HUES64 (cell line): ENCODE measurements around the gene NXPH4.

Source experiments
- H3K27ac ChIP-seq: 2 replicates; pipeline ENCODE4 v1.7.0; 2013; ENCODE audit warnings: low read depth, low read length, inconsistent platforms
- H3K27me3 ChIP-seq: 2 replicates; pipeline ENCODE4 v1.6.1; 2013; ENCODE audit warnings: mild to moderate bottlenecking, low read length; ENCODE audit not compliant: insufficient read depth
- H3K36me3 ChIP-seq: 2 replicates; pipeline ENCODE4 v1.6.1; 2013; ENCODE audit warnings: mild to moderate bottlenecking, low read length; ENCODE audit not compliant: insufficient read depth
- H3K4me1 ChIP-seq: 2 replicates; pipeline ENCODE4 v1.6.1; 2013; ENCODE audit warnings: mild to moderate bottlenecking, low read length, moderate library complexity; ENCODE audit not compliant: insufficient read depth
- H3K4me3 ChIP-seq: 2 replicates; pipeline ENCODE4 v1.5.1; 2013; ENCODE audit warnings: mild to moderate bottlenecking, low read length, moderate library complexity
- H3K9ac ChIP-seq: 2 replicates; pipeline ENCODE4 v1.6.1; 2013; ENCODE audit warnings: mild to moderate bottlenecking, low read depth, low read length
- H3K9me3 ChIP-seq: 2 replicates; pipeline ENCODE4 v1.6.1; 2013; ENCODE audit warnings: low read depth, low read length; ENCODE audit not compliant: insufficient read depth
- WGBS: fragments of 150-250, 120-280 bp; methylation state at CpG from one replicate; pipeline ENCODE4 v1.1.7; 2013; ENCODE audit warnings: missing lambda C conversion rate; 5-methylcytosine and 5-hydroxymethylcytosine counted together

The NXPH4 gene

DNA sequence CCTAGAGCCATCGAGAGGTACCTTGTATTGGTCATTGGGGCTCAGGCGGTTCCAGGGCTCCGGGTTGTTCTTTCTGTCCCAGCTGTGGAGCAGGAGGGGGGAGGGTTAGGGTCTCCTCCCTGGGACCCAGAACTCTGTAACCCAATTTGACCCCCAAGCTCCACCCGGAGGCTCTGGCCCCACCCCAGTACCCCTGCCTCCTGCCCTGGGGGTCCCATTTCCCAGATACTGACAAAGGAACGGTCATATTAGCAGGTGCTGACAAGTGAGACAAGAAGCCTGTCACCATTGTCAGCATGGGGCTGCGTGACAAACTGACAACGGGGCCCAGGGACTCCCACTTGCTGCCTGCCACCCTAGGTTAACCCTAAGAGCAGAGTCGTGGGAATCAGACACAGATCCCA lies 19.1 kb downstream of the NXPH4 start:
- Histone ChIP-seq H3K4me1 (peaks cover 12% of the 10 kb centered on the region), H3K9ac (no peak overlapping the region), H3K9me3 (no peaks in the 10 kb centered on the region), H3K27me3 (peaks cover 60% of the 10 kb centered on the region), H3K27ac (no peak overlapping the region), H3K36me3 (peaks cover 39% of the 10 kb centered on the region), H3K4me3 (no peak overlapping the region)
- 74% methylated on average over 8 of the region's 8 CpGs for WGBS

DNA sequence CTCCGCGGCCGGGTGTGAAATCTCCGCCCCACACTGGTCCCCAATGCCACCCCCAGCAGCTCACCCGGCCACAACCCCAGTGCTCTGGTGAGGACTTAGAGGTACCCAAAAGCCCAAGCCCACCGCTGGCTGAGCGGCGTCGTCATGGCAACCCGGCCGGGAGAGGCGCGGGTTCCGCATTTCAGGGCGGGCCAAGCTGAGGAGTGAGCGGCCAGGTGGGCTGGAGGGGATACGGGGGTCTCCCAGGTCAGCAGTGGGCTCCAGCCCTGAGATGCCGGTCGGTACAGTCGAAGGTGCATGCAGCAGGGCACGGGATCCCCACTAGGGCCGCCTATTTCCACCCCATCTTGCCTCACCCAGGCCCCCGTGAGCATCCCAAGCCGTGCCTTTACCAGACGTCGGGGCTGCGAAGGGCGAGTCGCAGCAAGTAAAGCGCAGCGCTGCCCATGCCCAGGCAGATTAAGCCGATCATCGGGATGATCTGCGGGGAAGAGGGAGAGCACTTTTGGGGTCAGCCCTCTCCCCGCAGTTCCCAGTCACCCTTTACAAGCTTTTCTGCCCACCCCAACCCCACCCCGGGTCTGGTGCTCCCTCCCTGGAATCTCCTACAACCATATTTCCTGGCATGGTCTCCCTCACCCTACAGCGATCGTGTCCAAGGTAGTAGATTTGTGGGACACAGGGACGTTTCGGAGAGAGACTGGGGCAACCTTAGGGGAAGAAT lies 19.8 kb downstream of the NXPH4 start:
- Histone ChIP-seq H3K27ac (no peak overlapping the region), H3K36me3 (peaks cover 33% of the 10 kb centered on the region), H3K27me3 (peaks cover 67% of the 10 kb centered on the region), H3K9me3 (no peaks in the 10 kb centered on the region), H3K4me1 (peaks cover 13% of the 10 kb centered on the region), H3K4me3 (peak overlapping the region; percentile 8; the same call in 1 of the 2 replicates), H3K9ac (no peak overlapping the region)
- WGBS: 40% methylated on average over 40 of the region's 40 CpGs

DNA sequence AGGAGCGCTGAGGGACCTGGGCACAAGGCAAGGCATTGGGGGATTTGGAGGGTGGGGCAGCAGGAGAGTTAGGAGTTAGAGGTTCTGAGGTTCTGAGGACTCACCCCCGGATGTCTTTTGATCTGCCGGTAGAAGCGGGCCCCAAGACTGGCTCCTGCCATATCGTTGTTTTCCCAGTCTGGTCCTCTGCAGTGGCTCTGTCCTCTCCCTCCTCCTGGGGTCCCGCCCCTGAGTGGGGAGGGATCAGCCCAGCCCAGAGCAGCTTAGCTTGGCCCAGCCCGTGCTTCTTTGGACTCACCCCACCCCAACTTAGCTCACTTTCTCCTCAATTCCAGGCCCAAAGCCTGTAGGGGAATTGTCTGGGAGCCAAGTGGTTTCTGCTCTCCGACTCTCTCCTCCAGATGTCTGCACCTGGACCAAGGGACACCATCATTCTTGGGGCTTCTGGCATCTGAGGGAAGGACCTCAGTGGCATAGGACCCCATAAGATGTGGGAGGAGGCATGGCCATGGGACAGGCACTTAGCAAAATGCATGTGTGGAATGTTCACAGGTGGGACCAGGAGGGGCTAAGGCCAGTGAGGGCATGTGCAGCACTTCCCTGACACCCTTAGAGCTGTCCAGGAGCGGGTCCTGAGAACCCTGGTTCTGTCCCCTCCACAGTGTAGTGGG lies 20.5 kb downstream of the NXPH4 start:
- Histone ChIP-seq H3K27me3 (peaks cover 74% of the 10 kb centered on the region), H3K9me3 (no peaks in the 10 kb centered on the region), H3K4me1 (peaks cover 14% of the 10 kb centered on the region), H3K9ac (no peak overlapping the region), H3K27ac (no peak overlapping the region), H3K4me3 (peak overlapping the region; percentile 57; the same call in 1 of the 2 replicates), H3K36me3 (peaks cover 26% of the 10 kb centered on the region)
- 44% methylated on average over 8 of the region's 9 CpGs for WGBS

DNA sequence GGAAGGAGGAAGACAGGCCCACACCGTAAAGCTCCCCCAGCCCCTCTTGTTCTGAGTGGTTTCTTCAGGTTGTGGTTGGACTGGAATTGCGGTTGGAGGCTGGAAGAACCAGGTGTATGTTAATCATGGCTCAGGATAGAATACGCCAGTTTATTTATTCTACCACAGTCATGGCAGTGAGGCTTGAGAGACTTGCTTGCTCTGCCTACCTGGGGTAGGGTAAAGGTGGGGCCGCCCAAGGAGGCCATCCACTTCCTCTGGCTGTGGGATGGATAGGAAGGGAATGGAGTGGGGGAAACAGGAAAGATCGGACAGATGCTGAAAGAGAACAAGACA lies 21.0 kb downstream of the NXPH4 start:
- Histone ChIP-seq H3K4me1 (peaks cover 14% of the 10 kb centered on the region), H3K27me3 (peaks cover 79% of the 10 kb centered on the region), H3K36me3 (peaks cover 21% of the 10 kb centered on the region), H3K9ac (no peak overlapping the region), H3K9me3 (no peaks in the 10 kb centered on the region), H3K27ac (no peak overlapping the region), H3K4me3 (peak overlapping the region; percentile 57; the same call in 1 of the 2 replicates)
- WGBS: 54% methylated on average over 4 of the region's 5 CpGs

DNA sequence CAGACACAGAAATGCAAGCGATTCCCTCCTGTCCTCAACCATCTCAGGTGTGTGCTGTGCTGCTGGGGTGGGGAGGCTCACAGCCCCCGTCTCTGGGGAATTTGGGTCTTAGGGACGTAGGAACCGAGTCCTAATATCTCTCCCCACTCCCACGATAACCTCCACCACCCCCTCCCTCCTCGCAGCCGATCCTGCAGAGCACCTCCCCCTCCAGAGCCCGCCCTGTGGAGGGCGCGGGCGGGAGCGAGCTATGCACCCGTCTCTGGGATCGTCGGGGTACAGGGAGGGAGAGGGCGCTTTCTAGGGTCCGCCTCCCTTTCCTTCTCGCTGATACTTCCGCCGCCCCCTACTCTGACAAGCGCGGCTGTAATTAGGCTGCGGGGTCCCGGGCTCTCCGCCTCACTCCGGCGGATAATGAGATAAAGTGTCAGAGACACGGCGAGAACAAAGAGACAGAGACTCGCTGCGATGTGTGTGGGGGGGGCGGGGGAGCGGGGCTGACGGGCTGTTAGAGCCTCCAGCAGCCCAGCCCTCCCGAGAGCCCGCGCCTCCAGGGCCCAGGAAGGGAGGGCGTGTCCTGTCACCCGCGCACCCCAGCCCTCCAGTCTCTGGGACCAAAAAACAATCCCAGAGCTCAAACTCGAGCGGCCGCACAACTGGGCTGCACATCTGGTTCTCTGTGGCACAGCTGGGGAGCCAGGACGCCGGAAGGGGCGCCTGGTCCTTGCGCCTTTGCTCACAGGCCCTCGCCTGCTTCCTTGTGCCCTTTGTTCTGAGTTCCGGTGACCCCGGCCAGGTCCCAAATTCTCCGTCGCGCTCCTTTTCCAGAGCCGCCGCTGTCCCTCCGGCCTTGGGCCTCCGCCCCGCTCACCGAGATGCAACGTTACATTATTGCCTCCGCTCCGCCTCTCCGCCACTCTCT lies 21.6 kb downstream of the NXPH4 start:
- H3K9me3 ChIP-seq: no peaks in the 10 kb centered on the region
- peak overlapping the region; percentile 57 for H3K4me3 ChIP-seq
- H3K4me1 ChIP-seq: peaks cover 14% of the 10 kb centered on the region
- WGBS: 3% methylated on average over 61 of the region's 63 CpGs
- peaks cover 82% of the 10 kb centered on the region for H3K27me3 ChIP-seq
- no peak overlapping the region for H3K27ac ChIP-seq
- H3K36me3 ChIP-seq: peaks cover 15% of the 10 kb centered on the region
- H3K9ac ChIP-seq: no peak overlapping the region

DNA sequence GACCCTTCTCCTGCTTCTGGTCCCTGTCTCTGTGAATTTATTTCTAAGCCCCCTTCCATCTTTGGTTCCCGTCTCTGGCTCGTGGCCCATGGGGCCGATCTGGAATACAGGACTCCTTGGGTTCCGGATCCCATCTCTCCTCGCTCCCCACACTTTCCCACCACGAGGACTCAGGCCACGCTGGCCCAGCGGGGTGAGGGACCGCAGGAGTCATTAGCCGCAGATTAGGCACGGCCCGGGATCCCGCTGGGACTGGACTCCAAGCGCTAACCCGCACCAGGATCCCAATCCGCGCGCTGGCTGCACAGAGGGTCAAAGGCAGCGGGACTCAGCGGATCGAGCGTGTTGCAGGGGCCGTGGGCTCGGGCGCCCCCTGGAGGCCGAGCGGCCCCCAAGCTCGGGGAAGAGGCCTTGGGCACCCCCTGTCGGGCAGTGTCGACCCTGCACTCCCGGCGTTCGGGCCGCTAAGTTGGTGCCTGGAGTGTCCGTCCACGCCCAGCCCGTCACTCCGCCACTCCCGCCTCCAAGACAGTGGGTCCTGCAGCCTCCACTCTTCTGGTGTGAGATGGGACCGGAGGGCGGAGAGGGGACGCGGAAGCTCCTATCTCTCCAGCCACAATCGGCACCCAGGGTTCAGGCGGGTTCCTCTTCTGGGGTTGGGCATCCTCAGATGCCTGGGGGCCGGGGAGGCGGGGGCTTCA lies 22.4 kb downstream of the NXPH4 start:
- no peaks in the 10 kb centered on the region for H3K9me3 ChIP-seq
- no peak overlapping the region for H3K9ac ChIP-seq
- whole genome bisulfite sequencing: 3% methylated on average over 47 of the region's 47 CpGs
- peak overlapping the region; percentile 57 for H3K4me3 ChIP-seq
- H3K36me3 ChIP-seq: peaks cover 7% of the 10 kb centered on the region
- H3K27ac ChIP-seq: no peak overlapping the region
- peaks cover 14% of the 10 kb centered on the region for H3K4me1 ChIP-seq
- H3K27me3 ChIP-seq: peaks cover 85% of the 10 kb centered on the region

DNA sequence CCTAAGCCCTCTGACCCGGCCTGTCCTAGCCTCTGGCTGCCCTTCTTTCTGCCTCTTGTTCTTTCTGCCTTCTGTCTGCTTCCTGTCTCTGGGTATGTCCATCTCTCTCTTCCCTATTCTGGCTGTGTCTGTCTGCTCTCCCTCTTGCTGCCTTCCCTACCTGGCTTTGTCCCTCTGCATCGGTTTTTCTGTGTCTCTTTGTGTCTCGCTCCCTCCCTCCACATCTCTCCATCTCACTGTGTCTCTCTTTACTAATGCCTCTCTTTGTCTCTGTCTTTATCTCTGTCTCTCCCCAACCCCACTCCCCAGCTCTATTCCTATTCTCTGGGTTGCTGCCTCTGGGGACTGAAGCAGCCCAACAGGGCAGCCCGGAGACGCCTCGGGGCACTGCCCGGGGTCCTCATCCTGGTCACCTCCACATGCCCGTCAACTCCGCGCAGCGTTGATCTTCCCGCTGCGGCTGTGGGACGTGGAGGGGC lies 23.0 kb downstream of the NXPH4 start:
- peaks cover 90% of the 10 kb centered on the region for H3K27me3 ChIP-seq
- 2% methylated on average over 14 of the region's 14 CpGs for WGBS
- H3K4me3 ChIP-seq: peak overlapping the region; percentile 57
- H3K9me3 ChIP-seq: no peaks in the 10 kb centered on the region
- H3K27ac ChIP-seq: no peak overlapping the region
- H3K36me3 ChIP-seq: peaks cover under 1% of the 10 kb centered on the region; the same call in 1 of the 2 replicates
- H3K4me1 ChIP-seq: peaks cover 14% of the 10 kb centered on the region
- peak overlapping the region; percentile 69 for H3K9ac ChIP-seq

DNA sequence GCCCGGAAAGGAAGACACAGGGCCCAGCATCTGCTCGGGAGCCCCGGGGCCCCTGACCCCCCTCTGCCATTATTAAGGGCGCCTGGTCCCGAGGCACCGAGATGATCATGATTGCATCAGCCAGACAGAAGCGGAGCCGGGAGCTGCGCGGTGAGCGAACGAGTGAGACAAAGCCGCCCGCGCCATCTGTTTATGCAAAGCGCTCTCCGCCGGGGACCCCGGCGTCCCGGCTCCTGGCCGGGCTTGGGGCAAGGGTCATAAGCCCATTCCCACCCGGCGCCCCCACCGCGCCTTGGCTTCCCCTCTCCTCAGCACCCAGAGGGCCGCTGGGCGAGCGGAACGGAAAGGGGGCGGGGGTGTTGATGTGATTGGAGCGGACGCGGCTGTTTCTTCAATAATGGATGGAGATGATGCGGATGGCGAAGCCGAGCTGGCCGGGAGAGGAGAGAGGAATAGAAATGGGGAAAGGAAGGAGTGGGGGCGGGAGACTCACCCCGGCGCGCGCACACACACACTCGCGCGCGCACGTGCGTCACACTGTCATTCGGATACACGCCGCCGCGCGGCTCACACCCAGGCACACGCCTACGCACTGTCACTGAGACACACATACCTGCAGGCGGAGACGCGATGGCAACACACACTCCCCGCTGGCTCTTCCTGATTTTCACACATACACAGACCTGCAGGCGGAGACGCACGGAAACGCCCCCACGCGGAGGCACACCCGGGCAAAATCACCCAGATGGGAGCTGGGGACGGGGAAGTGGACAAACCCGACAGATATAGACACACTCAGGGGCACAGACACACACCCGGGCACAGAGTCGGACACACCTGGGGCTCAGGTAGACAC lies 23.7 kb downstream of the NXPH4 start:
- 1% methylated on average over 68 of the region's 72 CpGs for WGBS
- Histone ChIP-seq H3K4me1 (peaks cover 14% of the 10 kb centered on the region), H3K36me3 (no peaks in the 10 kb centered on the region), H3K27me3 (peaks cover 84% of the 10 kb centered on the region), H3K9me3 (no peaks in the 10 kb centered on the region), H3K27ac (no peak overlapping the region), H3K4me3 (peak overlapping the region; percentile 57), H3K9ac (peak overlapping the region; percentile 69)

DNA sequence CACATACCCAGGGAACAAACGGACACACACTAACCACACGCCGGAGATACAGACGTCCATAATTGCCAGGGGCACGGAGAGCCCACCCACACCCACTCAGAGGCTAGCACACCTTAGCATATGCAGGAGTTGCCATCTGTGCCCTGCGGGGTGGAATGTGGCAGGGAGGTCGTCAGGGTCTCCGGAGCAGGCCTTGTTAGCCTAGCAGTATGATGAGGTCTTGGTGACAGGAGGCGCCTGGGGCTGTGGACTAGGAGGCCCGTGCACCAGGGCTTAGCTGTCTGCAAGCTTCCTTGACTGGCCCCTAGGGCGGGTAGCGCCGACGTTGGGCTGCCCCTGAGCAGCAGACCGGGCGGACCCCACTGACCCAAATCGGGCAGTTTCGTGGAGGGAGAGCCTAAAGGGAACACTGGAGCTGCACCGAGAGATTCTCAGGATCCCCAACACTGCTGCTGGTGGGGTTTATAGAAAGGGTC lies 24.4 kb downstream of the NXPH4 start:
- Histone ChIP-seq H3K27ac (no peak overlapping the region), H3K9ac (no peak overlapping the region), H3K9me3 (no peaks in the 10 kb centered on the region), H3K4me3 (peak overlapping the region; percentile 57), H3K27me3 (peaks cover 78% of the 10 kb centered on the region), H3K4me1 (peaks cover 14% of the 10 kb centered on the region), H3K36me3 (no peaks in the 10 kb centered on the region)
- WGBS: 8% methylated on average over 19 of the region's 19 CpGs
